H1 (cell line): Measurements from ENCODE around the gene NLRC5. TPM values are rescaled to one million over a fixed set of nuclear protein-coding genes. Genes with fewer than 3 reads are reported as not detected.

Experiments used
- CTCF ChIA-PET: fragments of 300-600 bp; sonication (Branson Sonifier 250); formaldehyde crosslinking; loops from one replicate; lab custom pipeline; 2021; ENCODE audit not compliant: partially characterized antibody; lab: Charles Lee
- POLR2A ChIA-PET: fragments of 300-600 bp; sonication (Branson Sonifier 250); formaldehyde crosslinking; loops from one replicate; lab custom pipeline; 2021; ENCODE audit warnings: inconsistent platforms; ENCODE audit not compliant: partially characterized antibody; lab: Charles Lee
- DNase-seq, 2 experiments: peaks; one replicate each; pipeline versions ENCODE4 v3.0.0 to v3.0.0-alpha.2; 2010 to 2022; ENCODE audit warnings: low spot score in 2 of 2, low read depth in 1 of 2, mixed read lengths in 1 of 2
- FAIRE-seq: peaks from 2 replicates; lab custom pipeline; 2011; peaks lifted over from hg19 to GRCh38; lab: Jason Lieb, UNC
- H2AFZ ChIP-seq: 2 replicates; pipeline ENCODE4 v1.8.1; 2012; ENCODE audit warnings: low read length, inconsistent platforms
- H2AK5ac ChIP-seq: 2 replicates; pipeline ENCODE4 v1.6.1; 2013; ENCODE audit warnings: low read depth, low read length
- H2BK120ac ChIP-seq: replicated peaks from 2 replicates; pipeline ENCODE3; 2013; ENCODE audit warnings: low read depth, low read length, inconsistent platforms
- H2BK12ac ChIP-seq: 2 replicates; pipeline ENCODE4 v1.6.1; 2013; ENCODE audit warnings: low read depth, low read length
- H2BK15ac ChIP-seq: 2 replicates; pipeline ENCODE4 v1.6.1; 2013; ENCODE audit warnings: low read length
- H2BK20ac ChIP-seq: 2 replicates; pipeline ENCODE4 v1.6.1; 2013; ENCODE audit warnings: low read length
- H2BK5ac ChIP-seq: 2 replicates; pipeline ENCODE4 v1.6.1; 2013; ENCODE audit warnings: low read depth, low read length
- H3K14ac ChIP-seq: 2 replicates; pipeline ENCODE4 v1.6.1; 2013; ENCODE audit warnings: inconsistent platforms; ENCODE audit not compliant: insufficient read length
- H3K18ac ChIP-seq: 2 replicates; pipeline ENCODE4 v1.6.1; 2013; ENCODE audit warnings: low read length; ENCODE audit errors: extremely low read depth
- H3K23ac ChIP-seq: 2 replicates; pipeline ENCODE4 v1.6.1; 2013; ENCODE audit warnings: inconsistent platforms; ENCODE audit not compliant: insufficient read length
- H3K23me2 ChIP-seq: 2 replicates; pipeline ENCODE4 v1.6.1; 2013; ENCODE audit warnings: low read depth, low read length
- H3K27ac ChIP-seq: 2 replicates; pipeline ENCODE4 v1.6.1; 2011; ENCODE audit warnings: low read depth, low read length, inconsistent platforms
- H3K27me3 ChIP-seq, 4 experiments: replicated peaks in 1 of 4; 1 replicate in 1 of 4; 2 replicates in 3 of 4; pipeline versions ENCODE4 v1.6.1 to v1.8.1; 2011 to 2013; ENCODE audit warnings: low read length in 3 of 4, mild to moderate bottlenecking in 3 of 4, inconsistent platforms in 2 of 4, mixed read lengths in 2 of 4, moderate library complexity in 1 of 4; ENCODE audit not compliant: control insufficient read depth in 3 of 4, insufficient read depth in 3 of 4; ENCODE audit errors: extremely low read depth in 1 of 4
- H3K36me3 ChIP-seq, 4 experiments: 2 replicates each; pipeline versions ENCODE4 v1.6.1 to v1.8.1; 2011 to 2013; ENCODE audit warnings: mild to moderate bottlenecking in 4 of 4, low read length in 3 of 4, moderate library complexity in 2 of 4, control low read depth in 1 of 4, inconsistent platforms in 1 of 4; ENCODE audit not compliant: insufficient read depth in 4 of 4, control insufficient read depth in 2 of 4
- H3K4ac ChIP-seq: replicated peaks from 2 replicates; pipeline ENCODE3; 2013; ENCODE audit warnings: low read length, low read depth, mixed read lengths, inconsistent platforms; ENCODE audit not compliant: insufficient read length
- H3K4me1 ChIP-seq, 4 experiments: replicated peaks in 1 of 4; 1 replicate in 1 of 4; 2 replicates in 3 of 4; pipeline versions ENCODE4 v1.6.1 to v1.8.1; 2011 to 2013; ENCODE audit warnings: low read length in 3 of 4, inconsistent platforms in 2 of 4, mixed read lengths in 1 of 4; ENCODE audit not compliant: insufficient read depth in 4 of 4, control insufficient read depth in 3 of 4
- H3K4me2 ChIP-seq, 2 experiments: 2 replicates each; pipeline versions ENCODE4 v1.6.1 to v1.8.1; 2011 to 2013; ENCODE audit warnings: low read depth in 2 of 2, low read length in 2 of 2, control low read depth in 1 of 2, inconsistent platforms in 1 of 2, mild to moderate bottlenecking in 1 of 2; ENCODE audit not compliant: insufficient read depth in 1 of 2
- H3K4me3 ChIP-seq, 4 experiments: fragments of 200-600, 300-600 bp in 1 of 4; sonication (generic), shearing (Covaris generic), sonication (Bioruptor Twin) in 1 of 4; 2 replicates each; pipeline versions ENCODE4 v1.5.1 to v1.8.1; 2011 to 2016; ENCODE audit warnings: low read length in 4 of 4, low read depth in 3 of 4, control low read depth in 2 of 4, inconsistent platforms in 2 of 4, mild to moderate bottlenecking in 2 of 4, mixed read lengths in 1 of 4, moderate library complexity in 1 of 4; ENCODE audit not compliant: insufficient read depth in 2 of 4; ENCODE audit errors: extremely low read depth in 1 of 4
- H3K56ac ChIP-seq: replicated peaks from 2 replicates; pipeline ENCODE3; 2013; ENCODE audit warnings: low read depth, mild to moderate bottlenecking, mixed read lengths, low read length, inconsistent platforms; ENCODE audit not compliant: insufficient read length
- H3K79me1 ChIP-seq: 2 replicates; pipeline ENCODE4 v1.6.1; 2013; ENCODE audit warnings: low read depth, low read length, control low read depth
- H3K79me2 ChIP-seq, 2 experiments: 2 replicates each; pipeline versions ENCODE4 v1.6.1 to v1.8.1; 2012 to 2013; ENCODE audit warnings: low read length in 2 of 2, mild to moderate bottlenecking in 2 of 2, inconsistent platforms in 1 of 2; ENCODE audit not compliant: insufficient read depth in 2 of 2, control insufficient read depth in 1 of 2
- H3K9ac ChIP-seq, 4 experiments: replicated peaks in 1 of 4; 1 replicate in 1 of 4; 2 replicates in 3 of 4; pipeline versions ENCODE4 v1.6.1 to v1.8.1; 2011 to 2013; ENCODE audit warnings: low read depth in 3 of 4, low read length in 3 of 4, control low read depth in 2 of 4, mild to moderate bottlenecking in 2 of 4, moderate library complexity in 2 of 4, inconsistent platforms in 1 of 4; ENCODE audit errors: extremely low read depth in 1 of 4
- H3K9me3 ChIP-seq, 2 experiments: 2 replicates each; pipeline versions ENCODE4 v1.6.1 to v1.8.1; 2012 to 2013; ENCODE audit warnings: mild to moderate bottlenecking in 2 of 2, moderate library complexity in 2 of 2, control low read depth in 1 of 2, inconsistent platforms in 1 of 2, low read depth in 1 of 2, low read length in 1 of 2, mixed read lengths in 1 of 2; ENCODE audit not compliant: insufficient read depth in 2 of 2
- H4K20me1 ChIP-seq, 2 experiments: replicated peaks in 1 of 2; 2 replicates each; pipeline versions ENCODE3 to v1.8.1; 2011 to 2013; ENCODE audit warnings: inconsistent platforms in 2 of 2, low read length in 2 of 2, mild to moderate bottlenecking in 1 of 2; ENCODE audit not compliant: insufficient read depth in 2 of 2, control insufficient read depth in 1 of 2
- H4K5ac ChIP-seq: 2 replicates; pipeline ENCODE4 v1.6.1; 2013; ENCODE audit warnings: low read length, low read depth, mixed read lengths, inconsistent platforms; ENCODE audit not compliant: insufficient read length
- H4K8ac ChIP-seq: 2 replicates; pipeline ENCODE4 v1.8.0; 2013; ENCODE audit warnings: mild to moderate bottlenecking, moderate library complexity, low read length, inconsistent platforms; ENCODE audit not compliant: insufficient read depth; ENCODE audit errors: extremely low read depth
- H4K91ac ChIP-seq: replicated peaks from 2 replicates; pipeline ENCODE3; 2013; ENCODE audit warnings: low read length, mixed read lengths, inconsistent platforms; ENCODE audit not compliant: insufficient read length
- CEBPB ChIP-seq: IDR thresholded peaks from 2 replicates; pipeline ENCODE4 v1.6.1; 2012; ENCODE audit warnings: low read depth, low read length
- CTCF ChIP-seq, 3 experiments: IDR thresholded peaks; 1 replicate in 2 of 3; 2 replicates in 1 of 3; pipeline versions ENCODE4 v1.5.1 to v1.6.1; 2011; ENCODE audit warnings: low read length in 3 of 3, mild to moderate bottlenecking in 3 of 3, inconsistent platforms in 2 of 3, low read depth in 1 of 3, moderate library complexity in 1 of 3; ENCODE audit not compliant: insufficient read depth in 1 of 3; ENCODE audit errors: control extremely low read depth in 1 of 3
- GABPA ChIP-seq: IDR thresholded peaks from 2 replicates; pipeline ENCODE4 v1.6.1; 2011; ENCODE audit warnings: mild to moderate bottlenecking, low read length, moderate library complexity, borderline replicate concordance; ENCODE audit not compliant: insufficient read depth
- HDAC2 ChIP-seq, 2 experiments: fragments of 300-600 bp in 1 of 2; sonication (generic) in 1 of 2; IDR thresholded peaks; 2 replicates each; pipeline ENCODE4 v1.6.1; 2011 to 2012; ENCODE audit warnings: low read depth in 2 of 2, low read length in 2 of 2, mild to moderate bottlenecking in 2 of 2, moderate library complexity in 2 of 2, borderline replicate concordance in 1 of 2, inconsistent platforms in 1 of 2
- KDM4A ChIP-seq: IDR thresholded peaks from one replicate; pipeline ENCODE4 v1.7.1; 2012; ENCODE audit warnings: low read depth, mild to moderate bottlenecking, moderate library complexity, low read length, inconsistent platforms; ENCODE audit not compliant: severe bottlenecking
- KDM5A ChIP-seq: fragments of 200-600 bp; IDR thresholded peaks from 2 replicates; pipeline ENCODE4 v1.7.1; 2012; ENCODE audit warnings: mild to moderate bottlenecking, low read length, inconsistent platforms, mixed read lengths
- NRF1 ChIP-seq: IDR thresholded peaks from 2 replicates; pipeline ENCODE4 v1.6.1; 2011; ENCODE audit warnings: mild to moderate bottlenecking, low read depth, low read length, improper control_type of control experiment
- POLR2A ChIP-seq, 2 experiments: IDR thresholded peaks; 1 replicate in 1 of 2; 2 replicates in 1 of 2; pipeline ENCODE4 v1.6.1; 2011; ENCODE audit warnings: low read depth in 2 of 2, low read length in 2 of 2, mild to moderate bottlenecking in 2 of 2; ENCODE audit errors: control extremely low read depth in 1 of 2
- RNF2 ChIP-seq: fragments of 200-900, 300-1000 bp; sonication (generic); IDR thresholded peaks from 2 replicates; pipeline ENCODE4 v1.7.1; 2016; ENCODE audit warnings: borderline replicate concordance, low read depth, mild to moderate bottlenecking, antibody characterized with exemption, low read length; ENCODE audit not compliant: poor library complexity, severe bottlenecking; ENCODE audit errors: missing control alignments
- SIRT6 ChIP-seq: IDR thresholded peaks from one replicate; pipeline ENCODE4 v1.7.1; 2012; ENCODE audit warnings: low read length, inconsistent platforms
- TAF7 ChIP-seq: optimal IDR thresholded peaks from 2 replicates; pipeline ENCODE3; 2011; ENCODE audit warnings: low read depth, mild to moderate bottlenecking, inconsistent platforms, low read length, moderate library complexity, borderline replicate concordance
- TBP ChIP-seq: IDR thresholded peaks from 2 replicates; pipeline ENCODE4 v1.6.1; 2011; ENCODE audit warnings: low read depth, low read length, improper control_type of control experiment
- WGBS, 2 experiments: shearing (Covaris generic) in 1 of 2; methylation state at CpG; one replicate each; pipeline versions ENCODE4 v1.1.6 to v1.1.7; 2013 to 2015; ENCODE audit warnings: low lambda C conversion rate in 2 of 2, mixed read lengths in 2 of 2, inconsistent platforms in 1 of 2, low coverage in 1 of 2, missing lambda C conversion rate in 1 of 2; ENCODE audit not compliant: insufficient replicate concordance in 2 of 2, insufficient coverage in 1 of 2, insufficient read length in 1 of 2; ENCODE audit errors: extremely low coverage in 1 of 2, missing lambda C conversion rate in 1 of 2; 5-methylcytosine and 5-hydroxymethylcytosine counted together
- polyA plus RNA-seq, 7 experiments: library from polyadenylated mRNA; depleted of rRNA in 3 of 7; stranded (reverse) in 5 of 7; unstranded in 2 of 7; fragments of >200 nt in 5 of 7; fragments of 200-250 nt in 2 of 7; gene quantifications; 1 replicate in 5 of 7; 2 replicates in 1 of 7; 4 replicates in 1 of 7; pipeline versions ENCODE4 v1.2.1 to v1.2.3, GENCODE V29; 2011 to 2013; ENCODE audit warnings: missing spikeins in 2 of 7, mixed read lengths in 2 of 7
- total RNA-seq: library from RNA; stranded (reverse); fragmentation: NEBNext Ultra II Directional; extraction: Animal tissue kit (Norgen Biotek cat#: 25700); gene quantifications from 2 replicates; pipeline ENCODE4 v1.2.1, GENCODE V29; 2021

Gene NLRC5
- total and polyA plus RNA-seq, 2 of the 8 experiments (the other 6 are each of a cell fraction or from before 2014, with no cell fraction given) = 2.2 to 3.2 TPM

- no peak overlapping the region for H4K91ac ChIP-seq
- H2BK12ac ChIP-seq = no peak overlapping the region
- no peaks in the 10 kb centered on the region for H3K9me3 ChIP-seq
- no peak overlapping the region for H3K4me2 ChIP-seq
- 75% methylated on average over 5 of the region's 5 CpGs; no CpG with 5 or more reads in 1 of the 2 experiments for WGBS, 2 experiments
- no peak overlapping the region for H4K5ac ChIP-seq
- H3K79me1 ChIP-seq = no peaks in the 10 kb centered on the region
- no peak overlapping the region for H3K23ac ChIP-seq
- no peak overlapping the region for H2BK20ac ChIP-seq
- H3K4me3 ChIP-seq = no peak overlapping the region
- no peak overlapping the region for H2BK5ac ChIP-seq
- H2AK5ac ChIP-seq = no peak overlapping the region
- no peak for FAIRE-seq
- H3K27me3 ChIP-seq = no peaks in the 10 kb centered on the region
- H3K4me1 ChIP-seq = peaks cover 0 to 11% (median 6%) of the 10 kb centered on the region in 4 experiments; a peak in 4 of 7 replicates
- H3K36me3 ChIP-seq = no peaks in the 10 kb centered on the region
- ChIA-PET POLR2A (no interaction called here), CTCF (interaction anchor here (0.6 to 1.3 kb wide), 2 partner anchors 39 to 45 kb away, joined by 4 to 5 read pairs; no protein-coding TSS in a partner anchor)
- H3K56ac ChIP-seq = no peak overlapping the region
- H4K8ac ChIP-seq = no peak overlapping the region
- no peak for DNase-seq
- H3K23me2 ChIP-seq = no peaks in the 10 kb centered on the region
- no peak overlapping the region for H3K18ac ChIP-seq
- H3K79me2 ChIP-seq = no peaks in the 10 kb centered on the region
- H3K27ac ChIP-seq = no peak overlapping the region
- no peak overlapping the region for H3K14ac ChIP-seq
- H3K9ac ChIP-seq = no peak overlapping the region
- no peak overlapping the region for H2BK15ac ChIP-seq
- no peaks in the 10 kb centered on the region for H4K20me1 ChIP-seq
- H2BK120ac ChIP-seq = no peak overlapping the region
- H2AFZ ChIP-seq = no peak overlapping the region
- no peak overlapping the region for H3K4ac ChIP-seq
- TF ChIP-seq HDAC2 (IDR thresholded peaks at IDR 0.05; ENCODE audit: borderline replicate concordance in 1 of 2, low read depth in 2 of 2, low read length in 2 of 2) (no peak), POLR2A (IDR thresholded peaks at IDR 0.05; ENCODE audit: control extremely low read depth in 1 of 2, low read depth in 2 of 2, low read length in 2 of 2) (no peak), TBP (no peak), GABPA (no peak), CTCF (IDR thresholded peaks at IDR 0.05; ENCODE audit: control extremely low read depth in 1 of 3, insufficient read depth in 1 of 3, low read depth in 1 of 3, low read length in 3 of 3) (no peak), CEBPB (no peak), NRF1 (no peak), SIRT6 (no peak), RNF2 (no peak), KDM5A (no peak), TAF7 (no peak), KDM4A (no peak)
These were observed 17.7 kb downstream of the NLRC5 start for GRCh38 chr16:57007050-57007449.
